MCF 10A (cell line): ENCODE results near the gene ANO4. TPM values are rescaled to one million over a fixed set of nuclear protein-coding genes. Genes with fewer than 3 reads are reported as not detected.

Experiments
- BruUV-seq: library from RNA; stranded (reverse); fragments of 400-500 nt; replicated peaks from 2 replicates; lab custom pipeline; 2021; lab: Mats Ljungman, UMichigan
- CTCF ChIA-PET: fragments of 300-600 bp; sonication (Branson Sonifier 250); formaldehyde crosslinking; extraction: SDS; loops from one replicate; lab custom pipeline; 2021; ENCODE audit warnings: antibody characterized with exemption, inconsistent platforms; lab: Yijun Ruan, JAX
- POLR2A ChIA-PET: fragments of 300-600, 350-650 bp; sonication (Branson Sonifier 250); formaldehyde crosslinking; extraction: SDS; loops from one replicate; lab custom pipeline; 2020; ENCODE audit warnings: antibody characterized with exemption, inconsistent platforms; lab: Yijun Ruan, JAX
- DNase-seq: peaks from one replicate; pipeline ENCODE4 v3.0.0-alpha.2; 2018; ENCODE audit not compliant: unreplicated experiment
- H3K27ac Mint-ChIP-seq: one replicate; pipeline ENCODE4 v1.8.0; 2022; ENCODE audit warnings: mild to moderate bottlenecking, low read depth, mixed read lengths; ENCODE audit not compliant: unreplicated experiment
- H3K27me3 Mint-ChIP-seq: one replicate; pipeline ENCODE4 v1.8.0; 2022; ENCODE audit warnings: mixed read lengths; ENCODE audit not compliant: insufficient read depth, unreplicated experiment
- H3K36me3 Mint-ChIP-seq: one replicate; pipeline ENCODE4 v1.8.0; 2022; ENCODE audit warnings: mild to moderate bottlenecking, moderate library complexity, mixed read lengths; ENCODE audit not compliant: insufficient read depth, unreplicated experiment
- H3K4me1 Mint-ChIP-seq: one replicate; pipeline ENCODE4 v1.8.0; 2022; ENCODE audit warnings: mixed read lengths; ENCODE audit not compliant: insufficient read depth, unreplicated experiment
- H3K4me3 Mint-ChIP-seq: one replicate; pipeline ENCODE4 v1.8.0; 2022; ENCODE audit warnings: mild to moderate bottlenecking, moderate library complexity, mixed read lengths; ENCODE audit not compliant: unreplicated experiment
- H3K9me3 Mint-ChIP-seq: one replicate; pipeline ENCODE4 v1.8.0; 2022; ENCODE audit warnings: mixed read lengths; ENCODE audit not compliant: unreplicated experiment
- CTCF ChIP-seq: fragments of 200-600 bp; IDR thresholded peaks from one replicate; pipeline ENCODE4 v1.8.0; 2022; ENCODE audit warnings: antibody characterized with exemption, mild to moderate bottlenecking; ENCODE audit not compliant: unreplicated experiment
- intact Hi-C: fragments of 100-400 bp; cut with micrococcal nuclease; formaldehyde crosslinking; loops from 2 replicates; pipeline ENCODE4 v1.14.1; 2022
- total RNA-seq: library from RNA; stranded (reverse); gene quantifications from 2 replicates; pipeline ENCODE4 v1.2.3, GENCODE V29; 2022

ANO4 gene
- total RNA-seq, 1 experiment from 2014 or later: 0.91 TPM

- ChIA-PET POLR2A (no interaction called here), CTCF (no interaction called here)
- no peak for DNase-seq
- intact Hi-C loops: no loop called here
- Mint-ChIP-seq H3K4me1 (no peaks in the 10 kb centered on the region), H3K36me3 (no peaks in the 10 kb centered on the region), H3K4me3 (no peak overlapping the region), H3K9me3 (no peaks in the 10 kb centered on the region), H3K27me3 (no peaks in the 10 kb centered on the region), H3K27ac (no peak overlapping the region)
- BruUV-seq: no TSS peak
- no peak for TF ChIP-seq CTCF
Measured at GRCh38 chr12:100857418-100857817, 62.8 kb downstream of the ANO4 start.

- no peak for DNase-seq
- Mint-ChIP-seq H3K27me3 (no peaks in the 10 kb centered on the region), H3K4me3 (no peak overlapping the region), H3K4me1 (no peaks in the 10 kb centered on the region), H3K27ac (no peak overlapping the region), H3K9me3 (no peaks in the 10 kb centered on the region), H3K36me3 (no peaks in the 10 kb centered on the region)
- intact Hi-C loops: no loop called here
- no peak for TF ChIP-seq CTCF
- POLR2A ChIA-PET: no interaction called here
- CTCF ChIA-PET: no interaction called here
- no TSS peak for BruUV-seq
Measured at GRCh38 chr12:100857971-100858370, 63.4 kb downstream of the ANO4 start.

- POLR2A ChIA-PET: no interaction called here
- DNase-seq: peak; percentile 5
Measured at GRCh38 chr12:100858656-100859055, 64.1 kb downstream of the ANO4 start.

GRCh38 chr12:100859063-100859627 lies 64.6 kb downstream of the ANO4 start:
- H3K9me3 Mint-ChIP-seq: no peaks in the 10 kb centered on the region
- no peaks in the 10 kb centered on the region for H3K36me3 Mint-ChIP-seq
- H3K27me3 Mint-ChIP-seq: no peaks in the 10 kb centered on the region
- ChIA-PET CTCF (interaction anchor here (0.6 kb wide), 1 partner anchor 637 kb away, joined by 3 read pairs; no protein-coding TSS in a partner anchor), POLR2A (no interaction called here)
- BruUV-seq: no TSS peak
- no peaks in the 10 kb centered on the region for H3K4me1 Mint-ChIP-seq
- no peak for DNase-seq
- no peak for TF ChIP-seq CTCF
- intact Hi-C loops: no loop called here
- no peak overlapping the region for H3K27ac Mint-ChIP-seq
- H3K4me3 Mint-ChIP-seq: no peak overlapping the region

More at GRCh38 chr12:100858656-100859055, 64.1 kb downstream of the ANO4 start:
- Mint-ChIP-seq H3K27ac (no peak overlapping the region), H3K27me3 (no peaks in the 10 kb centered on the region), H3K36me3 (no peaks in the 10 kb centered on the region), H3K9me3 (no peaks in the 10 kb centered on the region), H3K4me1 (no peaks in the 10 kb centered on the region), H3K4me3 (no peak overlapping the region)
- CTCF ChIA-PET: no interaction called here
- no peak for TF ChIP-seq CTCF
- intact Hi-C loops: no loop called here
- no TSS peak for BruUV-seq
